Measurements from ENCODE around the gene FAM241A.

Gene FAM241A

DNA sequence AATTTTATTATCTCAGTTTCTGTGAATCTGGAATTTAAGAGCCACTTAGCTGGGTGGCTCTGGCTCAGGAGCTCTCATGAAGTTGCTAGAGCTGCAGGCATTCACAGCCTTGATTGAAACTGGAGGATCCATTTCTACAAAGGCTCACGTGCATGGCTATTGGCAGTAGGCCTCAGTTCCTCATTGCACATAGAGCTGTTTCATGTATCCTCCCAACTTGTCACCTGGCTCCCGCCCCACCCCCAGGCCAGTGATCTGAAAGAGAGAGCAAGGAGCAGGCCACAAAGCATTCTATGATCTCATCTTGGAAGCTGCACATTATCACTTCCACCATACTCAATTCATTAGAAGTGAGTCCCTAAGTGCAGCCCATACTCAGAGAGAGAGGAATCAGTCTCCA, 67.8 kb downstream of the FAM241A start:
- no peak for DNase-seq (ENCODE audit: extremely low read depth in 1 of 2, low read depth in 1 of 2)

DNA sequence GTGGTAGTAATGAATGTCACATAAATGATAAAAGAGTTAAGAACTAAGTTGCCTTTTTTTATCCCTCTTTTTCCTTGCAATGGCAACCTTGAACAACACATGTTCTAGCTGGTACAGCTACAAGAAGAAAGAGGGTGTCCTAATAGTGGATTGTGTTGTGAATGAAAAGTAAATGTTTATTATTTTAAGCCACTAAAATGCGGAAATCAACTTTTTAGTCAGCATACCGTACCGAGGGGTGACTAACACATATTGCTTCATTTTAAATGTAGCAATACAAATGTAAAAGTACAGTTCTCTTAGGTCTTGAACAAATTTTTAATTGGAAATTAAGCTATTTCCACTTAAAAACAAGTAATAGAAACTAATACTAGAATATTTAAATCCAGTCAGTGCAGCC, 68.6 kb downstream of the FAM241A start:
- DNase-seq (ENCODE audit: extremely low read depth in 1 of 2, low read depth in 1 of 2) = no peak

DNA sequence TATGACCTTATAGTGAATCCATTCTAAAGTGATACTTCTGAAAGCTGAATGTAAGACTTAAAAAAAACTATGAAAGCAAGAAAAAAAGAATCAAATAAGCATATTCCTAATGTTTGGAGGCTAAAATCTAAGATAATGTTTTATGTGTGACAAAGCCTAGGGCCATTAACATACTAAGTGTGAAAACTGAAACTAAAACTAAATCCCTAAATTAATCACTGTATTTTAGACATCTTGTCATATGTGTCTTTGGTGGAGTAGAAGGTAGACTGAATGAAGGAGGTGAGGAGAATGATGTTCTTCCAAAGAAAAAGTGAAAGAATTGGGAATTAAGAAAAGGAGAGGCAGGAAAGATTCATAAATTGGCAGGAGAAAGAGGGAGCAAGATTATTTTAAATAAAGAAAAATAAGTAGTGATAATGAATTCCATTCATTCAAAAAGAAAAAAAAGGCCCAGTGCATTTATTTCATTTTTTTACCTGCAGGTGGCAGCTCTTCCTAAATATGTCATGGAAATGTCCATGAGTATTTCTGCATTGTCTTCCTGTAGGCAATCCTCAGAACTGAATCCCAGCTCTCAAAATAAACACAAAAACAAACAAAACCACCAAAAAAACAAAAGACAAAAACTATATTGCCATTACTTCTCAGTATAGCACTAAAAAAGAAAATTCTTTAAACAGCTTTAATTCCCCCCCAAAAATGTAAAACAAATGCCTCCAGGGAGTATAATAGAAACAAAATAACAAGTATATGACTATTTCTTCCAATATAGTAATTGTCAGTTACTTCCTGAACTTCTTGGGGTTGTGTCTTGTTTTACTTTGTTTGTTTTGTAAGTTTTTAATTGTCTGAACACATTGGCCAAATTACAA, 69.4 kb downstream of the FAM241A start:
- DNase-seq (ENCODE audit: extremely low read depth in 1 of 2, low read depth in 1 of 2) = no peak

DNA sequence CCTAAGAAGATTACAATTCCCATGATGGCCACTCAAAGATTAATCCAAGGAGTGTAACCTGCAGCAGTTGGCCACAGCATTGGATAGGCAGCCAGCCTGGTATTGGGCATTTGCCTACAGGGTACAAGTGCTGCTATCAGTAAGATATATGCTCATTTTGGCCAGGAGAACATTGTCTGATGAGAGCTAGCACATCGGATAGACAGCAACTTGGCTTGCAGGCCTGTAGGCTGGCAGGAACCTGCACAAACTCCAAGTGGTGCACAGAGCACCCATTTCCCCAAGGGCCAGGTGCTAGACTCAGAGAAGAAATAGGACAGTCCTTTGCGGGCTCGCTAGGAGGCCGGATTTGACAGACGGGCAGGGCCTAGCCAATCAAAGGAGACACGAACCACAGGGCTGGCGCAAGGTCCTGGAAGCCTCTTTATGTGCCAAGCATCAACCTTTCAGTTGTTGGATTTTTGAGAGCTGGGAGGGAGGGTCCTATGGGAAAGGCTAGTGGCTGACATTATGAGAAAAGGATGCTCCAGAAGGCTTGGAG, 74.6 kb downstream of the FAM241A start:
- no peak for DNase-seq (ENCODE audit: extremely low read depth in 1 of 2, low read depth in 1 of 2)

DNA sequence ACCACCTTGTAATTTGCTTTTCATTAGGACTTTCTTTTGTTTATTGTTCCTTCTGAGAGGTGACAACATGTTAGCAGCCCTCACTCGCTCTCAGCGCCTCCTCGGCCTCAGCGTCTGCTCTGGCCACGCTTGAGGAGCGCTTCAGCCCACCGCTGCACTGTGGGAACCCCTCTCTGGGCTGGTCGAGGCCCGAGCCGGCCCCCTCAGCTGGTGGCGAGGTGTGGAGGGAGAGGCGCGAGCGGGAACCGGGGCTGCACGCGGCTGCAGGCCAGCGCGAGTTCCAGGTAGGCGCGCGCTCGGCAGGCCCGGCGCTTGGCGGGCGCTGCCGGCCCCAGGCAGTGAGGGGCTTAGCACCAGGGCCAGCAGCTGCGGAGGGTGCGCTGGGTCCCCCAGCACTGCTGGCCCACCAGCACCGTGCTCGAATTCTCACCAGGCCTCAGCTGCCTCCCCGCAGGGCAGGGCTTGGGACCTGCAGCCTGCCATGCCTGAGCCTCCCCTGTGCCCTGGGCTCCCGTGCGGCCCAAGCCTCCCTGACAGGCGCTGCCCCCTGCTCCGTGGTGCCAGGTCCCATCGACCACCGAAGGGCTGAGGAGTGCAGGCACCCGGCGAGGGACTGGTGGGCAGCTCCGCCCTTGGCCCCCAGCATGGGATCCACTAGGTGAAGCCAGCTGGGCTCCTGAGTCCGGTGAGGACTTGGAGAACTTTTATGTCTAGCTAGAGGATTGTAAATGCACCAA, 77.1 kb downstream of the FAM241A start:
- no peak for DNase-seq (ENCODE audit: extremely low read depth in 1 of 2, low read depth in 1 of 2)

DNA sequence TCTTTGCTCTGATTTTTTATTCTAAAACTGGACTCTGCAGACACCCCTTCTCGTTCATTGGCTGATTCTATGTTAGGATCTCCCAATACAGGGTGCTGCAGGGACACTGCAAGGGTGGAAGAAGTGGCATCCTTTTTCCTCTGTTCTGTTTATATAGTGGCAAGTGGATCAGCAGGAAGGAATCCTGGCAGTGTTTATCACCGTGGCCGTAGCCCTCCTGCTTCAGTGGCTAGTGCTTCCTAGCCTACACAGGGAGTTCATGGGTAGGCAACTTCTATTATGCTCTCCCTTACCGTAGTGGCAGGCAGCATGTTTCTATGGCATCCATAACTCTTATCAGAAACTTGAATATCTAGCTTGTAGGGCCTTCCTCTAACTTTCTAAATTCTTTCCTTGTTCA, 79.9 kb downstream of the FAM241A start:
- DNase-seq (ENCODE audit: extremely low read depth in 1 of 2, low read depth in 1 of 2) = no peak

DNA sequence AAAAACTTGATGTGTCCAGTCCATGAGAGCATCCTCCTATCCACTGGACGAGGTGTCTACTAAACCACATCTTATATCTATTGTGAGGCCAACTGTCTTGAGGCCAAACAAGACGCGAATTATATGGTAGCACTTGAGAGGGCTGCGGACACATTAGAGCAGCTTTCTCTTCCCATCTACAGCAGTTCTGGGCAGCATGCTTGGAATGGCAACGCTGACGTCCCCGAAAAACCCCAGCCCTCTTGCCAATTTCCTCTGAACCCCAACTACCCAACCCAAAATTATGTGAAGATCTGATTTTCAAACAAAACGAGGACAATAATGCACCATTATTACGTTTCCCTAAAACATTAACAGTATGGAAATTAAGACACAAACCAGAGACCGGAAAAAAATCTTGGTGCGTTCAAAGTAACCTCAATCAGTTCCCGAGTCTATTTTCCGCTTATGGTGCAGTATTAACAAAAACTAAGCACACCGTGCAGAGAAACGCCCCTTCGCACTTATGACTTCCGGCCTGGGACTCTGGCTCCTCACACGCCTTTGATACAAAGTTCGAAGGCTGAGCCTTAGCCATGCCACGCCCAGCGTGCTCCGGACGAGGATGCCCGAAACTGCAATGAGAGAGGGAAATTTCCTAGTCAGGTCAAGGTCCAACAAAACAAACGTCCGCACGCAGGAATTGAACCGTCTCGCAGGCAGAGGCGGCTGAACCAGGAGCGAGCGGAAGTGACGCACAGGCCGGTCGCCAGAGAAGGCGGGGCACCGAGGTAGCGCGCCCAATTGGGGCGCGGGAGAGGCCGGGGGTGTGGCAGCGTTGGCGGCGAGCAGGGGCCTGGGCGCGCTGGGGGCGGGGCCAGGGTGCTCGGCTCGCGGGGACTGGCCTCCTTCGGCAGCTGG, 85.9 kb downstream of the FAM241A start:
- peak; percentile 95 for DNase-seq (ENCODE audit: extremely low read depth in 1 of 2, low read depth in 1 of 2)

DNA sequence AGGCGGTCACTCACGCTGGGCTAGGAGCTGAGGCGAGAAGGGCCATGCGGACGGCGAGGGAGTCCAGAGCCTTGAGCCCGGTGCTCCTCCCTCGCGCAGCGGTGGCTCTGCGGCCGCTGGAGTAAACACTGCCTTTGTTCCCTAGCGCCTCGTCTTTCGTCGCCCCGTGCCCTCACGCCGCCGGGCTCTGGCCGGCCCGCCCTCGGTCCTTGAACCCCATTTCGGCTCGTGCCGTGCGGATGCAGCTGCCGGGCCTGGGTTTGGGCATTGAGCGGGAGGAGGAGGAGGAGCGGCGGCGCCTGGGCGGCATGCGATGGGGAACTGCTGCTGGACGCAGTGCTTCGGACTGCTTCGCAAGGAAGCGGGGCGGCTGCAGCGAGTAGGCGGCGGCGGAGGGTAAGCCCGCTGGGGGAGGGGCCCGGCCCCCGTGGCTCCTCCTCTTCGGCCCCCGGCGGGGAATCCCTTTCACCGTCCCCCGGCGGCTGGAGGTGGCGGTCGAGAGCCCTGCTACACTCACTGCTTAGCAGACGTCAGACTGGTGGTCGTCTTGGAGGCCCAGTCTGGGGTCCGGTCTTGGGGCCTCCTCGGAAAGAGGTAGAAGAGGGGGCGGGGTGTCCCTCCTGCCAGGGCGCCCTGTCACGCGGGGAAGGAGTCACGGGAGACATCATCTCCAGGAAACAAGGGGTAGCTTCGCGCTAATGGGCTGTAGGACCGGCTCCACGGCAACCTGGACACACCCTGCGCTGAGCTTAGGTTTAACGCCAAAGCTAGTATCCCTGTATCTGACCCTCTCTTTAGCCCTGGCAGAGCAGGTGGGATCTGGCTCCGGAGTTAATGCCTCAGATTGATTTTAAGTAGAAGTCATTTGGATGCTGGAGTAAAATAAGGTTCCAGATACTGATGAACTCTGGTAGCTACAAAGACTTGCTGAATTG, 86.8 kb downstream of the FAM241A start, which contains the start of gene AP1AR:
AP1AR (plus strand) TSS at position 9 of the 935 bp plus-strand sequence; CDS start at position 314, 305 bp downstream.
- DNase-seq (ENCODE audit: extremely low read depth in 1 of 2, low read depth in 1 of 2) = peak; percentile 68 to 77

DNA sequence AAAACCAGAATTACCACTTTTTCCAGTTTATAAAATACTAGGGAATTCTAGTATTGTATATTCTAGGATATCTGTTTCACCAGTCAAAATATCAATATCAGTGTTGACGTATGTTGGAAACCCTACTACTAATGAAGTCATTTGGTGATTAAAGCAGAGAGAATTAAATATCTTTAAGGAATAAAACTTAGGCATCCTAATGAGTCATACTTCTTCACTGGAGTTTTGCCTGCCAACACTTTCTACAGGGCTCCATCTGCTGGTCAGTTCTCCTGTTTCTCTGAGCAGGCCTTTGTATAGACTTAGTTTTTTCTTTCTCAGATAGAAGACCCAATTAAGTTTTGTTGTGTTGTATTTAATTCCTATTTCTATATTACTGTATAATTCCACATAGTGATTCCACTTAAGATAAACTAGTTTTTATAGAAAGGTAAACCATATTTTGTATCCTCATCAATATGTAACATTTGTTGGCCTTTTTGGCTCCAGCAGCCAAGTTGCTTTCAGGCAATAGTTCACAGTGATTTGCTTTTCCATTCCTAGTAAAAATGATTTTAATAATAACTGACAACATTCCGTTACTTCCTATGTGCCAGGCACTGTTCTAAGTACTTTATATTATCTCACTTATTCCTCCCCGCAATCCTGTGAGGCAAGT, 89.8 kb downstream of the FAM241A start:
- DNase-seq (ENCODE audit: extremely low read depth in 1 of 2, low read depth in 1 of 2) = no peak

DNA sequence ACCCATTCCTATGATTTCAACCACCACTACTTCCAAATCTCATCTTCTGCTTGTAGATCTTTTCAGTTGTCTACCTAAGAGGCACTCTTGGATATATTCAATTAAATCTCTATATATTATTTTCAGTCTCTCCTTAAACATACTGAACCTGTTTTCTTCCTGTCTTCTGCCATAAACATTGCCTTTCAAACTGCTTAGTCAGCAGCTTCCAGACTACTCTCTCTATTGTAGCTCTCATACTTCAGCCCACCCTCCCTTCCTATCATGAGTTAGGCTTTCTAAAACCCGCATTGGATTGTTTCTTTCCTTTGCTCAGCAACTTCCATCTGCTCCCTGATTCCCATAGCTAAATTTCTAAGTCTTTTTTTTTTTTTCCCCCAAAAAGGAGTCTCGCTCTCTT, 90.8 kb downstream of the FAM241A start:
- DNase-seq (ENCODE audit: extremely low read depth in 1 of 2, low read depth in 1 of 2) = no peak

DNA sequence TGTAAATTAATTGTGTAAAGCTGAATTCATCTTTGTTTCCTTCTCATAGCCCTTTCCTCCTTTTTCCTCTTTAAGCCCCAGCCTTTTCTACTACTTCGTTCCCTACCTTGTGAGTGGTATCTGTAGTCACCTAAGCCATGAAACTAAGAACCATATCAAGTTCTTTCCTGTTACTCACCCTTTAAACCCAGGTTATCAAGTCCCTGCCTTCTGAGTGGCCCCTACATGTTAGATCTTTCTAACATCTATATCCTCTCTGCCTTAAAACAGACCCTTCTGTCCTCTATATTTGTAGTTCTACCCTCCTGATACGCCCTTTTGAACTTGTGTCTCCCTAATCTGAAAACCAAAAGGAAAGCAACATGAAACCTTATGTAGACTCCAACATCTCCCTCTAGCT, 93.6 kb downstream of the FAM241A start:
- no peak for DNase-seq (ENCODE audit: extremely low read depth in 1 of 2, low read depth in 1 of 2)

Measured in stimulated activated CD8-positive, alpha-beta memory T cell treated with anti-CD3 and anti-CD28 coated beads, Interleukin-7, amount 100 ng/mL, for 48 hours (primary cell).